Measurements from ENCODE around the gene NRIP1.

NRIP1 gene

GRCh38 chr21:15003463-15004135 is 61.2 kb downstream of the NRIP1 start:
- no peak for DNase-seq

DNA sequence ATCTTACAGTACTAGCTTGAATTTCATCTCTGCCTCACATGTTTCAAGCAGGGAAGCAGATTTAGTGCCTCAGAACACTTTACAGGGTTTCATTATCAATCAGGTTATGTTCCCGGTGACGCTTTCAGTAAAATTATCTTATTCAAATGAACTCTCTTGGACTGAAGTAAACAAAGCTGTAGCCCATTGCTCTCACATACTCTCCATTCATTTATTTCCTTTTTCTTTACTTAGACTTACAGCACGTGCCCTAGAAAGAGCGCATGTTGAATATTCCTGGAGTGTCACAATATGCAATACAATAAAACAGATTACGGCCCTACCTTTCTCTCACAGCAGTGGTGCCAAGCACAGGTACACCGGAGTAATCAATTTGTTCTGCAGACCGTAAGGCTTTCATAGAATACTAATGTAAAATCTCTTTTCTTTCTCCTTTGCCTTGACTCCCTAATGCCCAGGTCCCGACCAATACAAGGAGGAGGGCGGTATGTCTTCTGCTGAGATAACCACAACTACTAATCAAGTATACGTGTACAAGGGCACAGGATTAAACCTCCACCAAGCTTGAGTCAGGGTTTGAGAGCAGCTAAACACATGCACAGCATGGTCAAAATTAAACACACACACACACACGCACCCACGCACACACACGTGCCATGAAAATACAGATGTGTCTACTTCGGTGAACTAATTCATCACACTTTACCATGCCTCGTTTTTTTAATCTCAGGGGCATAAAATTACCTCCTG is 62.8 kb downstream of the NRIP1 start:
- DNase-seq = no peak

DNA sequence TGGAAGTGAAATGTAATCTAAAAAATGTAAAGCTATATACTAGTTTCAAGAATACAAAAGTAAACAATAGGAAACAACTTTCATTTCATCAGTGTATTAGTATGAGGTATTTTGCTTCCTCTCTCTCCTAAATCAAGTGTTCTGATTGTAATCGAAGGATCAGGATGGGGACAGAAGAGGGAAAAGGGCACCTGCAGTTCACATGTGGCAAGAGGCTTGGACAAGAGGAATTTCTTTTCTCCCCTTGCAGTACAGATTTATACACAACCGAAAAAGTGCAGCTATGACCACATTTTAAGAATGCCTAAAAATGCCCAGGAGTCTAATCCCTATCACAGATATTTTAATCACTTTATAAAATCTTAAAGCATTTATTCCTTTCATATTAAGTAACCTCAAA is 63.7 kb downstream of the NRIP1 start:
- no peak for DNase-seq

GRCh38 chr21:15000081-15000480 is 64.7 kb downstream of the NRIP1 start:
- no peak for DNase-seq

- DNase-seq = no peak
Observed at GRCh38 chr21:14998784-14999183, 66.0 kb downstream of the NRIP1 start.

- no peak for DNase-seq
Observed at GRCh38 chr21:14998336-14998735, 66.5 kb downstream of the NRIP1 start.

GRCh38 chr21:14995695-14996490 is 68.9 kb downstream of the NRIP1 start:
- no peak for DNase-seq

DNA sequence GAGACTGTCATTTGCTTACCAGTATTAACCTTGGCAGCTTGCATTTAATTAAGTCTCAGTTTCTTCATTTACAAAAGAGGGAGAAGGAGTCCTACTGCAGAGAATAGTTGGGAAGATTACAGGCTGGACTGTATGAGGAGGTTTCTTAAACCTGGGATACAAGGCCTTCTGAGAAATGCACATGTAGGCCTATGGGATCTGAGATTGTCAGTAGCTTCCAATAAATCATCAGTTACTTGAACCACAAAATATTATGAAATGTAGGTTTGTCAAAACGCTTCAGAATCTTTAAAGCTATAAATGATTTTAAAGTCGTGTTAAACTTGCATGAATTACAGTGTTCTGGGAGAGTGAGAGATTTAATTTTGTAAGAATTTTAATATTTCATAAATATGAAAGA is 69.6 kb downstream of the NRIP1 start:
- no peak for DNase-seq

- DNase-seq = no peak
Observed at GRCh38 chr21:14993115-14993514, 71.7 kb downstream of the NRIP1 start.

- no peak for DNase-seq
Observed at GRCh38 chr21:14991957-14992356, 72.8 kb downstream of the NRIP1 start.

DNA sequence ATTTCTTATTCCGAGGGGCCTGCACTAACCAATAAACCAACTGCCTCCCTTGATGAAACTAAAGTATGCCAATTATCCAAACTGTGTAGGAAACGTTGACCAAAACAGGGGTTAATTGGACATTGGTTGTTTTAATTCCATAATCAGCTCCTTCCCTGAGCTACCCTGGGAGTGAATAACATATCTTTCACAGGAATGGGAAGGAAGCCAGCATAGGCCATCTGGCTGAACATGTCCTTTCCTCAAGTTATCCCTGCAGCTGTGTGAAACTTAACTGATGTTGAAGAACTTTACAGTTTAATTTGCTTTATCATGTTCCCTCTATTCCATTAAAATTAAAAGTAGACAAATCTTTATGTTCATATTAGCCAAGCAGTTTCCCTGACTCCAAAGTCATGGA is 75.4 kb downstream of the NRIP1 start:
- no peak for DNase-seq

- DNase-seq = no peak
Observed at GRCh38 chr21:14988760-14989159, 76.0 kb downstream of the NRIP1 start.

DNA sequence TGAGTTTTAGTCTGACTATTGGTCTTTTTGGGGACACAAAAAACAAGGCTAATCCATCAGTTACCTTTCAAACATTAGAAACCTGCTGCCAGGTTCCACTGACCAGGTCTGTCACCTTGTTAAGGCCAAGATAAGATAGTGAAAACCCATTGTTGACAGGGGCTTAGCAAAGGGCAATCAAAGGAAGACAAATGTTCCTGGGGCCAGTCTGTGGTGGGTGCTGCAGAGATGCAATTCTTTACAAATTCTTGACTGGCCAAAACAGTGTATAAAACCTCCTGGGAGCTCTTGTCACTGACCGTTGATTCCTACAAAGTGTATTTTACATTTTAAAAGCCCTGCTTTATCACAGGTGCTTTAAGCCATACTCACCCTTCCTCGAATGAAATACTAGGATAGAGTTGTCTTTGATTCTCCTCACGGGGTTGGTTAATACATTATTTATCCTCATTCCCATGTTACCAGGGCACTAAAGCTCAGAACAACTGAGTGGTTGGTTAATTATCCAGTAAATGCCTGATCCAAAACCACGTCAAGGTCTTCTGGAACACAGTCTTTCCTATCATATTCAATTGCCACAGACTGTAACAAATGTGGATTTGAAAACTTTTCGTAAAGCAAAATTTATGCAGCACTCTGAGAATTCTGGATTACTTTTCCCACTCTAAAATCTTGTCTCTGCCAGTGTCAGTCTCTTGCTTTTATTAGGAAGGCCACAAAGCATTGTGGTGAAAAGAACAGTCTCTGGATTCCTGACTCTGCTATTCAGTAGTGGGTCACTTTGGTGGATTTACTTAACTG is 77.2 kb downstream of the NRIP1 start:
- no peak for DNase-seq

GRCh38 chr21:14985306-14985705 is 79.5 kb downstream of the NRIP1 start:
- DNase-seq = no peak

- DNase-seq = no peak
Observed at GRCh38 chr21:14982336-14982735, 82.5 kb downstream of the NRIP1 start.

GRCh38 chr21:14981246-14981645 is 83.6 kb downstream of the NRIP1 start:
- DNase-seq = no peak

GRCh38 chr21:14979264-14979663 is 85.5 kb downstream of the NRIP1 start:
- no peak for DNase-seq

- no peak for DNase-seq
Observed at GRCh38 chr21:14977814-14978213, 87.0 kb downstream of the NRIP1 start.

DNA sequence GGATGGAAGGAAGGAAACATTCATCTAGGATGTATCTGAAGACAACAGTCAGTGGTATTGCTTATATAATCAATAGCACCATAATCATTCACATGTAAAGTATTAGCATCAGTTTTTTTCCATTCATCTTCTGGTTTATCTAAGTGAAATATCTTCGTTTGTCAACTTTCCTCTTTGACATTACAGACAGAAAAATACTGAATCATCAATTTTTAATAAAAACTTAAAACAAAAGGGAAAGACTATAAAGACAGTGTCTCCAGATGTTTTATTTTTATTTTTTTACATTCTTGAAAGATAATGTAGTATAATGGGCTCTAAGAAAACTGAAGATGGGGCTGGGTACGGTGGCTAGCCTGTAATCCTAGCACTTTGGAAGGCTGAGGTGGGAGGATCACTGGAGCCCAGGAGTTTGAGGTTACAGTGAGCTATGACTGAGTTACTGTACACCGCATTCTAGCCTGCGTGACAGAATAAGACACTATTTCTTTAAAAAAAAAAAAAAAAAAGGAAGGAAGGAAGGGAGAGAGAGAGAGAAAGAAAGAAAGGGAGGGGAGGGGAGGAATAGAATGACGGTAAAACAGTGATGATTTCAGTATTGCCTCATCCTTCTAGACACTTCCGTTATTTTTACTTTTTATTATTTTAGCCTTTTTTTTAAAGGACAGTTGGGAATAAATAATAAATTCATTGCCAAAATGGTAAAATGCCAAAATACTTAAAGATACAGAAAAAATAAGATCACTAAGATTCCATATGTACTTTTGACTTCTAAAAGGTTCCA is 89.5 kb downstream of the NRIP1 start:
- no peak for DNase-seq

DNA sequence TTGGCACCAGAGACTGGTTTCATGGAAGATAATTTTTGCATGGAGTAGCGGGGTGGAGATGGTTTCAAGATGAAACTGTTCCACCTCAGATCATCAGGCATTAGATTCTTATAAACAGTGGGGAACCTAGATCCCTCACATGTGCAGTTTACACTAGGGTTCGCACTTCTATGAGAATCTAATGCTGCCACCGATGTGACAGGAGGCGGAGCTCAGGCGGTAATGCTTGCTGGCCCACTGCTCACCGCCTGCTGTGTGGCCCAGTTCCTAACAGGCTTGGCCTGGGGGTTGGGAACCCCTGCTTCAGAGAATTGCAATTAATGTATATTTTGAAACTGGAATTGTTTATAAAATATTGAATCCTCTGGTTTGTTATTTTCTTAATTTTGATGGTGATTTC is 92.1 kb downstream of the NRIP1 start:
- no peak for DNase-seq

DNA sequence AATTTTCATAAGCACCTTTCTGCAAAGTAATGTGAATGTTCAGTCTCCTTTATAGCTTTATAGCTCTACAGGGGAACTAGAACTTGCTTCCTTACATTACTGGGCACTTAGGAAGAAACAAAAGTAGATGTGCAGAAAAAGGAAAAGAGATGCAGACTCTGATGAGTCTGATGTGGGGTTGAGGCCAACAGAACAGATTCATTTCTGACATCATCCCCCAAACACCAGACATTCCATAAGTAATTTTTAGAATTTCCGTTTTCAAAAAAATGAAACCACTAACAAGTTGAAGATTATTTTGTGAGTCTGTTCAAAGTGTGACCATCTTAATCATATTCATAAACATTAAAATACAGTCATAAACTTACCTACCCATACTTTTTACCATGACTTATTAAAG is 96.0 kb downstream of the NRIP1 start:
- no peak for DNase-seq

DNA sequence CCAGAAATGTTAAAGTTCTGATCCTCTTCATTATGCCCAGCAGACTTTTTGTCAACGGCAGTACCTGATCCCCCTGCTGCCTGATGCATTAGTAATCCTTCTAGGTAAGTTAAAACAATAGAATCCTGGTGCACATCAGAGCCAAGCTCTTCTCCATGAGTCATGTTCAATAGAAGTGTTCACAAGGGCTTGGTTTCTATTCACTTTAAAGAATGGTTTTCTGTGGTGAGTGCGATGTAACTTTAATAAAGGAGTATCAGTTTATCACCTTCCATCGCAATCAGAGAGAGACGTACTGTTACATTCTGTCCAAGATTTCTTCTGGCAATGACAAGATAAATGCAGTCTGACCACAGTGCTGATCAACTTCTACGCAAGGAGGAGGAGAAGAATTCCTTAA is 96.8 kb downstream of the NRIP1 start:
- DNase-seq = no peak

Measured in SIG-M5 (cell line).